CD4-positive, alpha-beta memory T cell (primary cell): ENCODE measurements around the gene IFFO2. TPM values are rescaled to one million over a fixed set of nuclear protein-coding genes. Genes with fewer than 3 reads are reported as not detected.

ENCODE experiments used
- CTCF ChIA-PET: fragments of 350-600 bp; sonication (Branson Sonifier 250); formaldehyde crosslinking; loops from one replicate; lab custom pipeline; 2021; ENCODE audit warnings: inconsistent platforms; ENCODE audit not compliant: partially characterized antibody; lab: Charles Lee
- POLR2A ChIA-PET: fragments of 350-600 bp; sonication (Branson Sonifier 250); formaldehyde crosslinking; loops from one replicate; lab custom pipeline; 2021; ENCODE audit not compliant: partially characterized antibody; lab: Charles Lee
- DNase-seq, 5 donors: peaks; one replicate each; pipeline versions ENCODE4 v3.0.0 to v3.0.0-alpha.2; 2020 to 2022; ENCODE audit warnings: mixed read lengths in 1 of 5
- H3K27ac ChIP-seq: one replicate; pipeline ENCODE4 v1.7.0; 2013; ENCODE audit warnings: low read depth, low read length
- H3K27me3 ChIP-seq: 2 replicates; pipeline ENCODE4 v1.7.0; 2013; ENCODE audit warnings: mild to moderate bottlenecking, low read length, moderate library complexity; ENCODE audit not compliant: insufficient read depth
- H3K36me3 ChIP-seq: 2 replicates; pipeline ENCODE4 v1.7.0; 2013; ENCODE audit warnings: mild to moderate bottlenecking, low read length, moderate library complexity; ENCODE audit not compliant: insufficient read depth
- H3K4me1 ChIP-seq: 2 replicates; pipeline ENCODE4 v1.7.0; 2013; ENCODE audit warnings: mild to moderate bottlenecking, low read length, moderate library complexity; ENCODE audit not compliant: insufficient read depth
- H3K4me3 ChIP-seq, 2 donors: one replicate each; pipeline ENCODE4 v1.7.0; 2013; ENCODE audit warnings: low read length in 2 of 2, mild to moderate bottlenecking in 1 of 2
- H3K9me3 ChIP-seq, 2 donors: one replicate each; pipeline ENCODE4 v1.7.0; 2013; ENCODE audit warnings: low read length in 2 of 2, control low read depth in 1 of 2; ENCODE audit not compliant: control insufficient read depth in 1 of 2
- H3K27ac Mint-ChIP-seq, 7 donors: one replicate each; pipeline ENCODE4 v1.8.0; 2020 to 2021; ENCODE audit warnings: mixed read lengths in 7 of 7, mild to moderate bottlenecking in 6 of 7, inconsistent platforms in 3 of 7, moderate library complexity in 3 of 7
- H3K27me3 Mint-ChIP-seq, 2 donors: one replicate each; pipeline ENCODE4 v1.8.0; 2020 to 2021; ENCODE audit warnings: mixed read lengths in 2 of 2
- H3K36me3 Mint-ChIP-seq, 2 donors: one replicate each; pipeline ENCODE4 v1.8.0; 2020 to 2021; ENCODE audit warnings: mixed read lengths in 2 of 2, inconsistent platforms in 1 of 2, mild to moderate bottlenecking in 1 of 2
- H3K4me1 Mint-ChIP-seq, 4 donors: one replicate each; pipeline ENCODE4 v1.8.0; 2020 to 2021; ENCODE audit warnings: mixed read lengths in 4 of 4, mild to moderate bottlenecking in 1 of 4
- H3K4me3 Mint-ChIP-seq, 8 donors: one replicate each; pipeline ENCODE4 v1.8.0; 2020 to 2021; ENCODE audit warnings: mixed read lengths in 8 of 8, mild to moderate bottlenecking in 7 of 8, moderate library complexity in 6 of 8, inconsistent platforms in 3 of 8
- H3K9me3 Mint-ChIP-seq, 8 donors: one replicate each; pipeline ENCODE4 v1.8.0; 2020 to 2021; ENCODE audit warnings: mixed read lengths in 8 of 8, mild to moderate bottlenecking in 5 of 8, inconsistent platforms in 3 of 8, moderate library complexity in 1 of 8
- intact Hi-C: fragments of 100-400 bp; cut with micrococcal nuclease; formaldehyde crosslinking; loops from one replicate; pipeline ENCODE4 v1.15.1; 2023
- polyA plus RNA-seq, 2 donors: library from polyadenylated mRNA; unstranded; fragments of 300-500 nt; fragmentation: Illumina TruSeq; gene quantifications; one replicate each; pipeline ENCODE4 v1.2.3, GENCODE V29; 2021
- total RNA-seq, 2 experiments: library from RNA; stranded (reverse); gene quantifications; one replicate each; pipeline ENCODE4 v1.2.3, GENCODE V29; 2021

IFFO2 gene
- total and polyA plus RNA-seq, 4 experiments from 2014 or later: 1.3 to 41.3 (median 22.1) TPM

DNA sequence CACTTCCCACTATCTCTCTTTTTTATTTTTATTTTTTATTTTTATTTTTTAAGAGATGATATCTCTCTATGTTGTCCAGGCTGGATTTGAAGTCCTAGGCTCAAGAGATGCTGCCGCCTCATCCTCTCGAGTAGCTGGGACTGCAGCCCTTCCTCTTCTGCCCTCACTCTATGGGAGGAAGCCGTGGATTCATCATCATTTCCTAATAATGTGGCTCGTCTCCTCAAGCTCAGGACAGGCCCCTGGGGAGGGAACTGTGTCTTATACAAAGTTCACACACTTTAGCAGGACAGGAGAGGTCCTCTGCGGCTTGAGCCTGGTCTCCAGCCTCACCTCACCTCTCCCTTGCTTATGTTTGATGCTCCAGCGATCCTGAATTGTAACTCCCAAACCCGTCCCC is 16.5 kb upstream of the IFFO2 start:
- no peaks in the 10 kb centered on the region for H3K36me3 Mint-ChIP-seq
- DNase-seq: no peak
- intact Hi-C loops: loop anchor here (1.0 kb wide), 6 partner anchors 17 to 123 kb away; partner anchors contain the start of gene IFFO2

DNA sequence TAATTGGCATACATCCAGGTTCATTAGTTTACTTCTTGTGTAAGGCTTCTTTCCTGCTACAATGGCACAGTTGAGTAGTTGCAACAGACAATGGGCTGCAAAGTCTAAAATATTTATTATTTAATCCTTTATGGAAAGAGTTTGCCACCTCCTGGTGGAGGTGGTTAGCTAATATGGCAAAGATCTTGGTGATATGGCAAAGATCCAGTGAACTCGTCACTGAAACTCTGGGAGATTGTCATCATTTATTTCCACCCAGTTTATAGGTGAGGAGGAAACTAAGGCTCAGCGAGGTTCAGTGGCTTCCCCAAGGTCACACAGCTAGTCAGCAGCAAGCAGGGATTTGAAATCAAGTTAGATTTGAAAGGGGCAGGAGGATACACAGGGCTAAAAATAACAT is 16.1 kb upstream of the IFFO2 start:
- no peak overlapping the region for H3K4me3 ChIP-seq
- peaks cover 0 to 5% (median 0%) of the 10 kb centered on the region in 8 donors for H3K9me3 Mint-ChIP-seq
- no peaks in the 10 kb centered on the region for H3K36me3 Mint-ChIP-seq
- H3K27me3 ChIP-seq: no peaks in the 10 kb centered on the region
- H3K27ac Mint-ChIP-seq: peak overlapping the region in 1 of 7 donors; percentile 74
- intact Hi-C loops: loop anchor here (1.0 kb wide), 6 partner anchors 16 to 124 kb away; partner anchors contain the start of gene IFFO2
- H3K27me3 Mint-ChIP-seq: no peaks in the 10 kb centered on the region
- H3K4me1 ChIP-seq: no peaks in the 10 kb centered on the region
- H3K36me3 ChIP-seq: no peaks in the 10 kb centered on the region
- DNase-seq: peak; percentile 57 to 64 (median 61)
- ChIA-PET POLR2A (interaction anchor here (1.2 to 2.9 kb wide), 7 partner anchors 15 to 89 kb away, joined by 3 to 19 read pairs (median 9); partner anchors contain the start of genes ALDH4A1 and IFFO2), CTCF (interaction anchor here (0.7 to 16.6 kb wide), 23 partner anchors 9 to 125 kb away, joined by 3 to 443 read pairs (median 7); partner anchors contain the start of genes ALDH4A1 and IFFO2)
- H3K27ac ChIP-seq: no peak overlapping the region
- peaks cover 1 to 8% (median 3%) of the 10 kb centered on the region in 4 donors for H3K4me1 Mint-ChIP-seq
- H3K9me3 ChIP-seq: no peaks in the 10 kb centered on the region
- no peak overlapping the region for H3K4me3 Mint-ChIP-seq

More for the DNA sequence above, 16.5 kb upstream of the IFFO2 start:
- no peaks in the 10 kb centered on the region for H3K27me3 Mint-ChIP-seq
- no peak overlapping the region for H3K4me3 ChIP-seq
- no peaks in the 10 kb centered on the region for H3K27me3 ChIP-seq
- H3K4me1 ChIP-seq: no peaks in the 10 kb centered on the region
- no peak overlapping the region for H3K4me3 Mint-ChIP-seq
- ChIA-PET POLR2A (interaction anchor here (1.2 to 2.9 kb wide), 7 partner anchors 16 to 89 kb away, joined by 3 to 19 read pairs (median 9); partner anchors contain the start of genes ALDH4A1 and IFFO2), CTCF (interaction anchor here (0.7 to 16.6 kb wide), 23 partner anchors 10 to 125 kb away, joined by 3 to 443 read pairs (median 7); partner anchors contain the start of genes ALDH4A1 and IFFO2)
- H3K36me3 ChIP-seq: no peaks in the 10 kb centered on the region
- peaks cover 1 to 8% (median 3%) of the 10 kb centered on the region in 4 donors for H3K4me1 Mint-ChIP-seq
- no peaks in the 10 kb centered on the region for H3K9me3 ChIP-seq
- no peak overlapping the region for H3K27ac ChIP-seq
- peaks cover 0 to 5% (median 0%) of the 10 kb centered on the region in 8 donors for H3K9me3 Mint-ChIP-seq
- peak overlapping the region in 1 of 7 donors; percentile 7 for H3K27ac Mint-ChIP-seq

DNA sequence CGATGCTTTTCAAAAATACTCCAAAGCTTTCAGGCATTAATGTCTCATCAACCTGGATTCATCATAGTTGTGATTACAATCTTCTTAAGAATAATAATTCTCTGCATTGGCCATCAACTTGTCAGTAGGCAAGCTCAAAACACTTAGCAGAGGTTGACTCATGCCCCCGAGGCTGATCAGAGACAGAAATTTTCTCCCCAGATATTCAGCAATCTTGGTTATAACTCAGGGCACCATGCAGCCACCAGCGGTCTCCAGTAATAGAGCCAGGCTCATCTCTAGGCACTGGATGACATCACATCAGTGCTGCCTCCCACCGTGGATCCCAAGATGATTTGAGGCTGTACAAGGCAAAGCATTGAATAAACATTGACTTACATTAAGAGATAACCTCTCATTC is 14.3 kb upstream of the IFFO2 start:
- H3K27me3 Mint-ChIP-seq: no peaks in the 10 kb centered on the region
- H3K4me1 ChIP-seq: no peaks in the 10 kb centered on the region
- intact Hi-C loops: no loop called here
- no peaks in the 10 kb centered on the region for H3K36me3 ChIP-seq
- no peaks in the 10 kb centered on the region for H3K36me3 Mint-ChIP-seq
- H3K4me3 Mint-ChIP-seq: no peak overlapping the region
- H3K27ac Mint-ChIP-seq: no peak overlapping the region
- DNase-seq: no peak
- peaks cover 0 to 2% (median 0%) of the 10 kb centered on the region in 8 donors for H3K9me3 Mint-ChIP-seq
- CTCF ChIA-PET: interaction anchor here (0.9 to 16.6 kb wide), 5 partner anchors 9 to 104 kb away, joined by 4 to 443 read pairs (median 6); partner anchors contain the start of gene ALDH4A1
- no peaks in the 10 kb centered on the region for H3K27me3 ChIP-seq
- no peak overlapping the region for H3K4me3 ChIP-seq
- no peaks in the 10 kb centered on the region for H3K9me3 ChIP-seq
- POLR2A ChIA-PET: interaction anchor here (1.2 to 2.9 kb wide), 4 partner anchors 15 to 68 kb away, joined by 3 to 19 read pairs (median 9); partner anchors contain the start of gene ALDH4A1
- H3K4me1 Mint-ChIP-seq: peaks cover 1 to 8% (median 3%) of the 10 kb centered on the region in 4 donors
- H3K27ac ChIP-seq: no peak overlapping the region

GRCh38 chr1:18970358-18970757 is 13.9 kb upstream of the IFFO2 start:
- H3K4me3 ChIP-seq: no peak overlapping the region
- ChIA-PET POLR2A (interaction anchor here (0.9 to 1.4 kb wide), 3 partner anchors 15 to 70 kb away, joined by 3 to 4 read pairs (median 3); partner anchors contain the start of gene ALDH4A1), CTCF (interaction anchor here (0.8 to 16.6 kb wide), 6 partner anchors 8 to 104 kb away, joined by 3 to 443 read pairs (median 6); partner anchors contain the start of gene ALDH4A1)
- H3K27ac Mint-ChIP-seq: no peak overlapping the region
- no peaks in the 10 kb centered on the region for H3K27me3 ChIP-seq
- peaks cover 0 to 2% (median 0%) of the 10 kb centered on the region in 8 donors for H3K9me3 Mint-ChIP-seq
- no peaks in the 10 kb centered on the region for H3K4me1 ChIP-seq
- H3K4me1 Mint-ChIP-seq: peaks cover 1 to 8% (median 3%) of the 10 kb centered on the region in 4 donors
- DNase-seq: no peak
- H3K36me3 Mint-ChIP-seq: no peaks in the 10 kb centered on the region
- H3K9me3 ChIP-seq: no peaks in the 10 kb centered on the region
- intact Hi-C loops: no loop called here
- no peak overlapping the region for H3K4me3 Mint-ChIP-seq
- no peaks in the 10 kb centered on the region for H3K36me3 ChIP-seq
- no peak overlapping the region for H3K27ac ChIP-seq
- no peaks in the 10 kb centered on the region for H3K27me3 Mint-ChIP-seq

DNA sequence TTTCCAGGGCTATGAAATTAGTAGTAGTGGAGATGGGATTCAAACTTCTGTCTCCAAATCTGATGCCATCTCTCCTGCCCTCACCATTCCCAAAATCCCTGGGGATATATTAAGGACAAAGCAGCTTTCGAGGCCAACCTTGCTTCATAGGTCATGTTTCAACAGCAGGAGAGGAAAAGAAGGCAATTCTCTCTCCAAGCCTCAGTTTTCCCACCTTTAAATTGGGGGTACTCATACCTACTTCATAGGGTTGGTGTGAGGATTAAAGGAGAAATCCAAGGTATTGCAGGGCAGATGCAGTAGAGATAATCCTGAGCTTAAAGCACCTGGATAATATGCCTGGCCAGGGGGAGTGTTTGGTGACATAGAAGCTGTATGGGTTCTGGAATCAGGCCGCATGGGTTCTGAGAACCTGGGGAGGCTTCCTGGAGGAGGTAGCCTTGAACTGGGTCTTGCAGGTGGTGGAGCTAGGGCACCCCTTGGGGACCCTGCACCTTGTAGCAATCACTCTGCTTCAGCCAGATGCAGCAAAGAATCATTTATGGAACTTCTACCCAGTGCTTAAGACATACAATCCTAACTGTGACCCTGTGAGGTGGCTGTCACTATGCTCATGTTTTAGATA is 10.7 kb upstream of the IFFO2 start:
- H3K4me1 Mint-ChIP-seq: no peaks in the 10 kb centered on the region
- H3K27me3 Mint-ChIP-seq: no peaks in the 10 kb centered on the region
- POLR2A ChIA-PET: interaction anchor here (0.9 to 1.4 kb wide), 5 partner anchors 10 to 65 kb away, joined by 3 to 4 read pairs (median 3); partner anchors contain the start of genes ALDH4A1 and IFFO2
- H3K9me3 ChIP-seq: no peaks in the 10 kb centered on the region
- CTCF ChIA-PET: interaction anchor here (1.1 to 16.6 kb wide), 7 partner anchors 10 to 83 kb away, joined by 3 to 443 read pairs (median 5); partner anchors contain the start of genes ALDH4A1 and IFFO2
- H3K9me3 Mint-ChIP-seq: no peaks in the 10 kb centered on the region
- peak overlapping the region in 1 of 7 donors; percentile 36 for H3K27ac Mint-ChIP-seq
- H3K4me1 ChIP-seq: no peaks in the 10 kb centered on the region
- no peak overlapping the region for H3K4me3 ChIP-seq
- DNase-seq: no peak
- no peak overlapping the region for H3K4me3 Mint-ChIP-seq
- H3K27me3 ChIP-seq: no peaks in the 10 kb centered on the region
- H3K36me3 Mint-ChIP-seq: no peaks in the 10 kb centered on the region
- intact Hi-C loops: no loop called here
- H3K36me3 ChIP-seq: no peaks in the 10 kb centered on the region
- H3K27ac ChIP-seq: no peak overlapping the region

DNA sequence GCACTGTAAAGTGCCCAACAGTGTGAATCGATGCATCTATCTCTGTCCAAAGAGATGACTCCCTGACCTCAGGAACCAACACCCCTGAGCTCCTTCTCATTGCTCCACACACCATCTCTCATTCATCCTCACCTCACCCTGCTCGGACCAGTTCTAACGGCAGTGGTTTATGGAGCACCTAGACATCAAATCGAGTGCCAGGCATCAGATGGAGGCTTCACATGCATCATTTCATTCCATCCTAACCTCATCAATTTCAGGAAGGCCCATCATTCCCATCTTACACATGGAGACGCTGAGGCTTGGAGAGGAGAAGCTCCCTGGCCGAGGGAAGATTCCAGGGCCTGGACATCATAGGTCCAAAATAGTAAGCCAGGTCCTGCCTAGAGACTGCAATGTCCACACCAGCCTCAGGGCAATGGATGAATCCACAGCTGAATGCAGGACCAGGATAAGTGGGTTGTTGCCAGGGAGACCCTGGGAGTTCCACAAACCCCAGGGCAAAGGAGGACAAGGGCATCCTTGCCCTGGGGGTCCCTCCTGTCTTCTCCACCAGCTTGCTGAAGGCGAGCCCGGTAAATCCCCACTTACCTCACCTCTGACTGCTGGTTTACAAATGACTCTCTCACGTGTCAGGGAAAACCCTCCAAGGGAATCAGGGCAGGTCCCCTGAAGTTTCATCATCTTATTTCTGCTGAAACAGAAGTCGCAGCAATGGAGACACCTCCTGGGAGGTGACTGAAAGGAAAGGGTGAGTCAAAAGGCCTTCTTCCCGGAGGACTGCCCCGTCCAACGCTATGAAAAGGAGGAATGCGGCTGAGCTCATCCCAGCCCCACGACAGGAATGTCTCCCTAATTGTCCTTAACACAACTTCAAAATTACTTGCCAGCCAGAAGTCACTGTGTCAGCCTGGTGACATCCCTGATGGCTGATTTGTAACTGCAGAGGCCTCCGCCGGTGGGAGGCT is 9.0 kb upstream of the IFFO2 start:
- ChIA-PET POLR2A (interaction anchor here (1.0 to 1.1 kb wide), 2 partner anchors 9 to 10 kb away, joined by 3 to 4 read pairs; partner anchors contain the start of gene IFFO2), CTCF (interaction anchor here (0.8 to 16.6 kb wide), 2 partner anchors 42 to 55 kb away, joined by 3 to 443 read pairs; partner anchors contain the start of gene ALDH4A1)
- no peaks in the 10 kb centered on the region for H3K9me3 ChIP-seq
- H3K36me3 Mint-ChIP-seq: no peaks in the 10 kb centered on the region
- no peaks in the 10 kb centered on the region for H3K9me3 Mint-ChIP-seq
- H3K27ac ChIP-seq: no peak overlapping the region
- H3K4me3 Mint-ChIP-seq: no peak overlapping the region
- intact Hi-C loops: no loop called here
- H3K36me3 ChIP-seq: no peaks in the 10 kb centered on the region
- no peaks in the 10 kb centered on the region for H3K4me1 ChIP-seq
- DNase-seq: no peak
- no peak overlapping the region for H3K27ac Mint-ChIP-seq
- peaks cover 0 to 2% (median under 1%) of the 10 kb centered on the region in 4 donors for H3K4me1 Mint-ChIP-seq
- H3K4me3 ChIP-seq: no peak overlapping the region
- no peaks in the 10 kb centered on the region for H3K27me3 Mint-ChIP-seq
- H3K27me3 ChIP-seq: no peaks in the 10 kb centered on the region
